T-helper 2 cell treated with Interferon-gamma antibody and Interleukin-4, amounts not matched to agents 5 μg/mL and 100 μg/mL, for 36 hours (primary cell): ENCODE data around the gene CAMK1D.
"Not testable (repeated sequence)": the region's sequence is repeated elsewhere in the genome, so short reads cannot be mapped to it uniquely, and the experiment has no call there.

Source experiments
- DNase-seq: peaks from one replicate; pipeline ENCODE4 v3.0.0; 2021; ENCODE audit warnings: low spot score
- H3K27ac Mint-ChIP-seq: one replicate; pipeline ENCODE4 v1.8.0; 2021; ENCODE audit warnings: mild to moderate bottlenecking, mixed read lengths
- H3K27me3 Mint-ChIP-seq: one replicate; pipeline ENCODE4 v1.8.0; 2021; ENCODE audit warnings: low read depth, mixed read lengths
- H3K36me3 Mint-ChIP-seq: one replicate; pipeline ENCODE4 v1.8.0; 2021; ENCODE audit warnings: low read depth, mixed read lengths
- H3K4me1 Mint-ChIP-seq: one replicate; pipeline ENCODE4 v1.8.0; 2021; ENCODE audit warnings: low read depth, mixed read lengths
- H3K4me3 Mint-ChIP-seq: one replicate; pipeline ENCODE4 v1.8.0; 2022; ENCODE audit warnings: mild to moderate bottlenecking, moderate library complexity, mixed read lengths
- H3K9me3 Mint-ChIP-seq: one replicate; pipeline ENCODE4 v1.8.0; 2021; ENCODE audit warnings: mixed read lengths

Gene CAMK1D

DNA sequence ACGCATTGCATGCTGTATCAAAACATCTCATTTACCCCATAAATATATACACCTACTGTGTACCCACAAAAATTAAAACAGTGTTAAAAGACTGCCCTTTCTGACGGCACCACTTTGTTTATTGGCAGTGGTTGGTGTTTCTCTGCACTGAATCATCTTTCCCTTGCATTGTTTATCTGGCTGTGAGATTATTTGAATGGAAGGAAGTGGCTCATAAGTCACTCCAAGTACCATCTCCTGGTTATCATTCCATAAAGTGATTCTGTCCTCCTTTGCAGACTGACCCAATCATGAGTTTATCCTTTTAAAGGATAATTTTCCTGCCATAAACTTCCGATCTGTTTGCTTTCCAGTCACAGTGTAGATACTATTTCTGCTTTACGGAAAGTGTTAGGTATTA lies 183.8 kb downstream of the CAMK1D start:
- no peak for DNase-seq
- H3K9me3 Mint-ChIP-seq: no peaks in the 10 kb centered on the region
- H3K27ac Mint-ChIP-seq: no peak overlapping the region
- no peak overlapping the region for H3K4me3 Mint-ChIP-seq
- H3K4me1 Mint-ChIP-seq: peaks cover 13% of the 10 kb centered on the region
- H3K27me3 Mint-ChIP-seq: no peaks in the 10 kb centered on the region
- H3K36me3 Mint-ChIP-seq: no peaks in the 10 kb centered on the region

DNA sequence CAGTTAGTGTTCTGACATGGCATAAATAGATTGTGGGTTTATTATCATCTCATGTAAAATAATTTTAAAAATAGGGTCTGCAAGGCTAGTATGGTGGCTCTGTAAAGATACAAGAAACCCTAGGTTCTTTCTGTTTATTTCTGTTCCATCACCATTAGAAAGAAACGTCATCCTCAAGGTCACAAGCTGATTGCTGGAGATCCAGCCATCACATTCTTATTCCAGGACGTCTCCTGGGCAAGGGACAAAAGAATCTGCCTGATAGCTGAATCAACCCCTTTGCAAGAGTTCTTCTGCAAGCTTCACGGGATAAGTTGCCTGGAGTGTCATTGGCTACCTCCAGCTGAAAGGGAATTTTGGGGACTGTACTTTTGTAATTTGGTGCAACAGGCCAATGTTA lies 184.4 kb downstream of the CAMK1D start:
- H3K9me3 Mint-ChIP-seq: no peaks in the 10 kb centered on the region
- no peaks in the 10 kb centered on the region for H3K36me3 Mint-ChIP-seq
- no peak overlapping the region for H3K4me3 Mint-ChIP-seq
- H3K27me3 Mint-ChIP-seq: no peaks in the 10 kb centered on the region
- no peak overlapping the region for H3K27ac Mint-ChIP-seq
- peaks cover 13% of the 10 kb centered on the region for H3K4me1 Mint-ChIP-seq
- no peak for DNase-seq

- no peaks in the 10 kb centered on the region for H3K27me3 Mint-ChIP-seq
- DNase-seq: peak; percentile 28
- no peaks in the 10 kb centered on the region for H3K9me3 Mint-ChIP-seq
- no peaks in the 10 kb centered on the region for H3K36me3 Mint-ChIP-seq
- no peak overlapping the region for H3K4me3 Mint-ChIP-seq
- H3K27ac Mint-ChIP-seq: no peak overlapping the region
- peaks cover 13% of the 10 kb centered on the region for H3K4me1 Mint-ChIP-seq
These were observed 185.5 kb downstream of the CAMK1D start for GRCh38 chr10:12534824-12535223.

DNA sequence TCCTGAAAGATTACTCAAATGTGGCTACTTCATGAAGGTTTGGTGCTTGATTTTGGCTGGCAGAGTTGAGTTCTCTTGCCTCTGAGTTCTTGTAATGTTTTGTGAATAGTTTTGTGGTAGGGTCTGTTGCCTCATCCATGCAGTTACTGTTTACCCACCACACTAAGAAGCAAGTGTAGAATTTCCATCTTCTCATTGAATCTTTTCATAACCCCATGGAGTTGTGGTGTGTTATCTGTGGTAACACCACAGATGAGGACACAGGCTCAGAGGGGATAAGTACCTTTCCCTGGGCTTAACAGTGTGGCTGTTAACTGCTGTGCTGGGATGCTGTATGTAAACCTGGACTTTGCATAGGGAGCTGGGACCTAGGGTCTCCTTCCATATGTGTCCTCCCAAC lies 186.3 kb downstream of the CAMK1D start:
- DNase-seq: no peak
- no peak overlapping the region for H3K27ac Mint-ChIP-seq
- no peaks in the 10 kb centered on the region for H3K9me3 Mint-ChIP-seq
- H3K36me3 Mint-ChIP-seq: no peaks in the 10 kb centered on the region
- H3K27me3 Mint-ChIP-seq: no peaks in the 10 kb centered on the region
- H3K4me3 Mint-ChIP-seq: no peak overlapping the region
- peaks cover 13% of the 10 kb centered on the region for H3K4me1 Mint-ChIP-seq

- DNase-seq: no peak
- peaks cover 13% of the 10 kb centered on the region for H3K4me1 Mint-ChIP-seq
- H3K4me3 Mint-ChIP-seq: no peak overlapping the region
- no peaks in the 10 kb centered on the region for H3K27me3 Mint-ChIP-seq
- H3K9me3 Mint-ChIP-seq: no peaks in the 10 kb centered on the region
- no peaks in the 10 kb centered on the region for H3K36me3 Mint-ChIP-seq
- H3K27ac Mint-ChIP-seq: no peak overlapping the region
These were observed 189.2 kb downstream of the CAMK1D start for GRCh38 chr10:12538491-12538995.

- peaks cover 1% of the 10 kb centered on the region for H3K9me3 Mint-ChIP-seq
- H3K27ac Mint-ChIP-seq: no peak overlapping the region
- no peak overlapping the region for H3K4me3 Mint-ChIP-seq
- H3K27me3 Mint-ChIP-seq: peaks cover 1% of the 10 kb centered on the region
- H3K36me3 Mint-ChIP-seq: no peaks in the 10 kb centered on the region
- H3K4me1 Mint-ChIP-seq: peaks cover 12% of the 10 kb centered on the region
- no peak for DNase-seq
These were observed 190.2 kb downstream of the CAMK1D start for GRCh38 chr10:12539350-12540164.

DNA sequence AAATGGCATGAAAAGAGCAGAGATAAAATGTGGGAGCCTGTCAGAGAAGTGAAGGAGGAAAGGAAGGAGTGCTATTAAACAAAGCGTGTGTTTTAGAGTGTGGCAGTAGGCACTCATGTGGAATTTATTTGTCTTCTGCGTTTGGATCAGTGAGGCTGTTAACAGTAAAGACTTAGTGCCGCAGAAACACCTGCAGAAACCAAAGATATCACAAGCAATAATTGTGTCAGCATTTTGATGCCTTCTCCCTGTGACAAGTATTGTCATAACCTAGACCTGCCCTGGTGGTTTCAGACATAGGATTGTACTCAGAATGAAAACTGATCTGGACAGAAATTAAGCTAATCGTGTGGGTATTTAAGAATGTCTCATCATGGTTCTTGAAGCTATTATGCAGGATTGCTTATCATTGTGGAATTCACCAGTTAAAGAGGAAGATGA lies 191.0 kb downstream of the CAMK1D start:
- Mint-ChIP-seq H3K27me3 (peaks cover 1% of the 10 kb centered on the region), H3K9me3 (peaks cover 7% of the 10 kb centered on the region), H3K27ac (no peak overlapping the region), H3K36me3 (no peaks in the 10 kb centered on the region), H3K4me1 (peaks cover 5% of the 10 kb centered on the region), H3K4me3 (no peak overlapping the region)
- no peak for DNase-seq

GRCh38 chr10:12541446-12542067 lies 192.2 kb downstream of the CAMK1D start:
- Mint-ChIP-seq H3K27me3 (peaks cover 1% of the 10 kb centered on the region), H3K9me3 (peaks cover 12% of the 10 kb centered on the region), H3K36me3 (peaks cover 2% of the 10 kb centered on the region), H3K4me1 (no peaks in the 10 kb centered on the region), H3K4me3 (no peak overlapping the region), H3K27ac (no peak overlapping the region)
- no peak for DNase-seq

- DNase-seq: no peak
- H3K36me3 Mint-ChIP-seq: peaks cover 2% of the 10 kb centered on the region
- no peak overlapping the region for H3K27ac Mint-ChIP-seq
- H3K27me3 Mint-ChIP-seq: peaks cover 1% of the 10 kb centered on the region
- H3K9me3 Mint-ChIP-seq: peaks cover 12% of the 10 kb centered on the region
- H3K4me1 Mint-ChIP-seq: peaks cover 3% of the 10 kb centered on the region
- no peak overlapping the region for H3K4me3 Mint-ChIP-seq
These were observed 192.9 kb downstream of the CAMK1D start for GRCh38 chr10:12542133-12542670.

DNA sequence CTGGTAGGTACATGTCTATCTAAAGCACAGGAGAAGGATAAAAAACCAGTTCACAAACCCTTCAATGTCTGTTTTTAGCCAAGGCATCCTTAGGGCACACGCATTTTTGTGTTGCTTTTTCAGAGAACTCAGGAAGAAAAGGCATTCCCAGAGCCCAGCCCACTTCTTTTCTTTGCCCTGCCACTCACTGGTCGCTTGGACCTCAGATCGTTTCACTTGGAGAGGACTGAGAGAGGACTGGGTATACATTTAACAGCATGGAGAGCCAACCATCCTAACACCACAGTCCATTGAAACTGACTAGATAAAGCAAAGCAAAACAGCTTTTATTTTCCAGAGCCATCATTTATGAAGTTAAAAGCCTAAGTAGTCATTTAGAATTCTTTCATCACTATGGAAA lies 194.2 kb downstream of the CAMK1D start:
- Mint-ChIP-seq H3K4me1 (peaks cover 8% of the 10 kb centered on the region), H3K27ac (no peak overlapping the region), H3K4me3 (no peak overlapping the region), H3K27me3 (peaks cover 1% of the 10 kb centered on the region), H3K36me3 (peaks cover 2% of the 10 kb centered on the region), H3K9me3 (peaks cover 12% of the 10 kb centered on the region)
- no peak for DNase-seq

GRCh38 chr10:12546160-12546802 lies 196.9 kb downstream of the CAMK1D start:
- not testable (repeated sequence) for H3K4me1 Mint-ChIP-seq, H3K4me3 Mint-ChIP-seq, DNase-seq, H3K27ac Mint-ChIP-seq, H3K27me3 Mint-ChIP-seq, H3K36me3 Mint-ChIP-seq
- peaks cover 12% of the 10 kb centered on the region for H3K9me3 Mint-ChIP-seq

GRCh38 chr10:12547301-12547771 lies 198.0 kb downstream of the CAMK1D start:
- Mint-ChIP-seq H3K27ac (no peak overlapping the region), H3K4me1 (peaks cover 8% of the 10 kb centered on the region), H3K9me3 (peaks cover 12% of the 10 kb centered on the region), H3K27me3 (peaks cover 1% of the 10 kb centered on the region), H3K4me3 (no peak overlapping the region), H3K36me3 (peaks cover 2% of the 10 kb centered on the region)
- DNase-seq: no peak

GRCh38 chr10:12549297-12549696 lies 199.9 kb downstream of the CAMK1D start:
- H3K27me3 Mint-ChIP-seq: no peaks in the 10 kb centered on the region
- peaks cover 2% of the 10 kb centered on the region for H3K36me3 Mint-ChIP-seq
- DNase-seq: no peak
- H3K27ac Mint-ChIP-seq: no peak overlapping the region
- peaks cover 12% of the 10 kb centered on the region for H3K9me3 Mint-ChIP-seq
- no peak overlapping the region for H3K4me3 Mint-ChIP-seq
- peaks cover 8% of the 10 kb centered on the region for H3K4me1 Mint-ChIP-seq

GRCh38 chr10:12550994-12551393 lies 201.6 kb downstream of the CAMK1D start:
- Mint-ChIP-seq H3K9me3 (peaks cover 5% of the 10 kb centered on the region), H3K27ac (no peak overlapping the region), H3K27me3 (no peaks in the 10 kb centered on the region), H3K36me3 (peaks cover 2% of the 10 kb centered on the region), H3K4me1 (peaks cover 8% of the 10 kb centered on the region), H3K4me3 (no peak overlapping the region)
- no peak for DNase-seq
